Neuronal stem cell (in vitro differentiated cells): ENCODE data around the gene UNC5B.
A peak's percentile ranks its signal among the peaks of the same experiment; 100 is the strongest.

Experiments used
- DNase-seq: peaks from one replicate; pipeline ENCODE4 v3.0.0-alpha.2; 2013; ENCODE audit warnings: low spot score
- H2AFZ ChIP-seq: one replicate; pipeline ENCODE4 v1.6.1; 2013; ENCODE audit warnings: mild to moderate bottlenecking, low read length, inconsistent platforms
- H2AK5ac ChIP-seq: 2 replicates; pipeline ENCODE4 v1.6.1; 2013; ENCODE audit warnings: low read depth, mild to moderate bottlenecking, inconsistent platforms, low read length, moderate library complexity, mixed read lengths
- H2BK120ac ChIP-seq: 2 replicates; pipeline ENCODE4 v1.6.1; 2013; ENCODE audit warnings: low read depth, mild to moderate bottlenecking, inconsistent platforms, low read length, moderate library complexity, mixed read lengths
- H2BK12ac ChIP-seq: one replicate; pipeline ENCODE4 v1.6.1; 2013; ENCODE audit warnings: low read length, inconsistent platforms
- H2BK15ac ChIP-seq: 2 replicates; pipeline ENCODE4 v1.6.1; 2013; ENCODE audit warnings: mild to moderate bottlenecking, low read length, inconsistent platforms, mixed read lengths
- H2BK5ac ChIP-seq: one replicate; pipeline ENCODE4 v1.6.1; 2013; ENCODE audit warnings: inconsistent platforms, mild to moderate bottlenecking, low read length, moderate library complexity
- H3K14ac ChIP-seq: one replicate; pipeline ENCODE4 v1.6.1; 2013; ENCODE audit warnings: low read length, inconsistent platforms
- H3K18ac ChIP-seq: 2 replicates; pipeline ENCODE4 v1.6.1; 2013; ENCODE audit warnings: low read length, inconsistent platforms
- H3K23ac ChIP-seq: 2 replicates; pipeline ENCODE4 v1.6.1; 2013; ENCODE audit warnings: low read depth, mild to moderate bottlenecking, mixed read lengths, low read length, inconsistent platforms; ENCODE audit not compliant: poor library complexity
- H3K27ac ChIP-seq: replicated peaks from 3 replicates; pipeline ENCODE4 v1.5.1; 2013; ENCODE audit warnings: low read length, inconsistent platforms
- H3K27me3 ChIP-seq, 3 experiments: 2 replicates each; pipeline ENCODE4 v1.6.1; 2013; ENCODE audit warnings: low read length in 3 of 3, mild to moderate bottlenecking in 2 of 3, inconsistent platforms in 1 of 3, low read depth in 1 of 3, mixed read lengths in 1 of 3, moderate library complexity in 1 of 3; ENCODE audit not compliant: control insufficient read depth in 3 of 3, insufficient read depth in 3 of 3
- H3K36me3 ChIP-seq, 2 donors: replicated peaks in 1 of 2; 2 replicates each; pipeline ENCODE4 v1.6.1; 2013; ENCODE audit warnings: low read length in 2 of 2; ENCODE audit not compliant: control insufficient read depth in 2 of 2, insufficient read depth in 2 of 2
- H3K4ac ChIP-seq: 2 replicates; pipeline ENCODE4 v1.6.1; 2013; ENCODE audit warnings: inconsistent platforms, mild to moderate bottlenecking, low read length, moderate library complexity
- H3K4me1 ChIP-seq, 2 donors: 1 replicate in 1 of 2; 2 replicates in 1 of 2; pipeline ENCODE4 v1.6.1; 2013; ENCODE audit warnings: low read length in 2 of 2, low read depth in 1 of 2; ENCODE audit not compliant: control insufficient read depth in 2 of 2, insufficient read depth in 1 of 2
- H3K4me2 ChIP-seq: one replicate; pipeline ENCODE4 v1.6.1; 2013; ENCODE audit warnings: mild to moderate bottlenecking, low read length, inconsistent platforms; ENCODE audit not compliant: insufficient read depth, poor library complexity, severe bottlenecking
- H3K4me3 ChIP-seq, 2 donors: 2 replicates each; pipeline ENCODE4 v1.5.1; 2013; ENCODE audit warnings: low read length in 2 of 2, mild to moderate bottlenecking in 2 of 2, inconsistent platforms in 1 of 2, moderate library complexity in 1 of 2
- H3K79me1 ChIP-seq: one replicate; pipeline ENCODE4 v1.6.1; 2013; ENCODE audit warnings: low read depth, mild to moderate bottlenecking, inconsistent platforms, low read length, moderate library complexity
- H3K9ac ChIP-seq: one replicate; pipeline ENCODE4 v1.6.1; 2013; ENCODE audit warnings: mild to moderate bottlenecking, low read depth, low read length, inconsistent platforms; ENCODE audit not compliant: poor library complexity
- H3K9me3 ChIP-seq, 2 donors: replicated peaks in 1 of 2; 2 replicates each; pipeline versions ENCODE3 to v1.6.1; 2013; ENCODE audit warnings: low read length in 2 of 2, mild to moderate bottlenecking in 2 of 2, inconsistent platforms in 1 of 2, low read depth in 1 of 2, mixed read lengths in 1 of 2, moderate library complexity in 1 of 2; ENCODE audit not compliant: control insufficient read depth in 2 of 2, insufficient read depth in 1 of 2
- H4K8ac ChIP-seq: one replicate; pipeline ENCODE4 v1.6.1; 2013; ENCODE audit warnings: low read depth, mild to moderate bottlenecking, inconsistent platforms, low read length, moderate library complexity
- H4K91ac ChIP-seq: one replicate; pipeline ENCODE4 v1.6.1; 2013; ENCODE audit warnings: low read length, low read depth, mild to moderate bottlenecking, inconsistent platforms; ENCODE audit not compliant: poor library complexity
- WGBS, 2 donors: extraction: QIAGEN DNeasy Blood & Tissue Kit; methylation state at CpG; one replicate each; pipeline ENCODE4 v1.1.7; 2013; ENCODE audit warnings: missing lambda C conversion rate in 2 of 2, mixed read lengths in 1 of 2; ENCODE audit not compliant: insufficient read length in 2 of 2, insufficient replicate concordance in 1 of 2; ENCODE audit errors: extremely low coverage in 2 of 2; 5-methylcytosine and 5-hydroxymethylcytosine counted together

UNC5B gene

GRCh38 chr10:71247414-71247705 lies 35.0 kb downstream of the UNC5B start:
- H3K27ac ChIP-seq, result no peak overlapping the region

DNA sequence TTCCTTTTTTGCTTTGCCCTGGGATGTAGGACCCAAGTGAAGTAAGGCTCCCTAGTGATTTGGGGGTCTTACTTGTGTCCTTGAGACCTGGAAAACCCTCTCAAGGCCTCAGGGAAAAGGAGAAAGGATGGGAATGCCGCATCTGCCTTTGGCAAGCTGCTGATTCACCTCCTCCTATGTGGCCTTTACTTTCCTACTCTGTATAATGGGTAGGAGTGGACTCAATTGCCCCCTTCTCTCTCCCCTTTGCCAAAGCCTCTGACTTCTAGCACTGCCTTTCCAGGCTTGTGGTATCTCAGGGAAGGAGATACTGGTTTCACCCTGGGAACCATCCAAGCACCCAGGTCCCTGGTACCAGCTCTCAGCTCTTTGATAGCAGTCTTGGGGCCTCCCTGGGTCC lies 35.4 kb downstream of the UNC5B start:
- Histone ChIP-seq H3K14ac (no peak overlapping the region), H3K9me3 (no peaks in the 10 kb centered on the region), H3K27me3 (peaks cover 0 to 11% (median 0%) of the 10 kb centered on the region in 3 experiments), H3K9ac (no peak overlapping the region), H3K4me2 (no peak overlapping the region), H2BK15ac (no peak overlapping the region), H2BK120ac (no peak overlapping the region), H2AK5ac (peak overlapping the region; percentile 85), H3K18ac (no peak overlapping the region), H2BK12ac (no peak overlapping the region), H3K4me3 (no peak overlapping the region), H4K91ac (no peak overlapping the region), H2AFZ (no peak overlapping the region), H2BK5ac (no peak overlapping the region), H3K27ac (no peak overlapping the region), H3K79me1 (no peaks in the 10 kb centered on the region), H3K4ac (no peak overlapping the region), H3K23ac (no peak overlapping the region), H3K36me3 (no peaks in the 10 kb centered on the region), H4K8ac (no peak overlapping the region), H3K4me1 (peaks cover 3 to 19% of the 10 kb centered on the region in 2 donors)
- WGBS, 2 donors, result no CpG with 5 or more reads among the region's 1 CpG
- DNase-seq, result no peak

More at GRCh38 chr10:71247414-71247705, 35.0 kb downstream of the UNC5B start:
- Histone ChIP-seq H3K9ac (no peak overlapping the region), H3K4me2 (no peak overlapping the region), H3K4me1 (peaks cover 3 to 19% of the 10 kb centered on the region in 2 donors), H3K4me3 (no peak overlapping the region), H2AFZ (no peak overlapping the region), H3K23ac (no peak overlapping the region), H2BK12ac (peak overlapping the region; percentile 84), H4K8ac (no peak overlapping the region), H3K4ac (no peak overlapping the region), H3K27me3 (peaks cover 0 to 9% (median 0%) of the 10 kb centered on the region in 3 experiments), H2BK120ac (no peak overlapping the region), H3K9me3 (no peaks in the 10 kb centered on the region), H2BK15ac (peak overlapping the region; percentile 86), H4K91ac (peak overlapping the region; percentile 57), H3K79me1 (no peaks in the 10 kb centered on the region), H3K14ac (no peak overlapping the region), H2AK5ac (peak overlapping the region; percentile 85), H3K18ac (peak overlapping the region; percentile 85), H2BK5ac (no peak overlapping the region), H3K36me3 (no peaks in the 10 kb centered on the region)
- DNase-seq, result no peak
- no CpG with 5 or more reads among the region's 4 CpGs for WGBS, 2 donors

- no peaks in the 10 kb centered on the region for H3K79me1 ChIP-seq
- H3K14ac ChIP-seq, result no peak overlapping the region
- H3K9me3 ChIP-seq, result no peaks in the 10 kb centered on the region
- H2AFZ ChIP-seq, result no peak overlapping the region
- H3K4me2 ChIP-seq, result no peak overlapping the region
- no peak overlapping the region for H2BK12ac ChIP-seq
- no peak overlapping the region for H3K4ac ChIP-seq
- no peak overlapping the region for H2BK5ac ChIP-seq
- H3K27me3 ChIP-seq, result peaks cover 0 to 13% (median 0%) of the 10 kb centered on the region in 3 experiments
- H2BK15ac ChIP-seq, result no peak overlapping the region
- H2BK120ac ChIP-seq, result no peak overlapping the region
- peaks cover 3 to 20% of the 10 kb centered on the region in 2 donors for H3K4me1 ChIP-seq
- H3K18ac ChIP-seq, result peak overlapping the region; percentile 11
- H3K36me3 ChIP-seq, result no peaks in the 10 kb centered on the region
- H4K8ac ChIP-seq, result no peak overlapping the region
- H3K4me3 ChIP-seq, result no peak overlapping the region
- no CpG with 5 or more reads among the region's 6 CpGs for WGBS, 2 donors
- no peak overlapping the region for H3K9ac ChIP-seq
- no peak overlapping the region for H3K27ac ChIP-seq
- no peak overlapping the region for H2AK5ac ChIP-seq
- H4K91ac ChIP-seq, result no peak overlapping the region
- no peak for DNase-seq
- H3K23ac ChIP-seq, result no peak overlapping the region
Measured at GRCh38 chr10:71248210-71248609, 35.8 kb downstream of the UNC5B start.

GRCh38 chr10:71249996-71250395 lies 37.6 kb downstream of the UNC5B start:
- Histone ChIP-seq H2BK15ac (no peak overlapping the region), H3K9me3 (no peaks in the 10 kb centered on the region), H3K18ac (peak overlapping the region; percentile 25), H3K79me1 (no peaks in the 10 kb centered on the region), H3K4me3 (no peak overlapping the region), H3K4me2 (no peak overlapping the region), H4K91ac (no peak overlapping the region), H2BK12ac (no peak overlapping the region), H3K4ac (no peak overlapping the region), H3K36me3 (no peaks in the 10 kb centered on the region), H4K8ac (no peak overlapping the region), H3K4me1 (peaks cover 2 to 28% of the 10 kb centered on the region in 2 donors), H3K14ac (no peak overlapping the region), H2BK5ac (no peak overlapping the region), H3K23ac (no peak overlapping the region), H2BK120ac (no peak overlapping the region), H3K27ac (no peak overlapping the region), H2AFZ (no peak overlapping the region), H2AK5ac (no peak overlapping the region), H3K9ac (no peak overlapping the region), H3K27me3 (peaks cover 0 to 13% (median 0%) of the 10 kb centered on the region in 3 experiments)
- no CpG with 5 or more reads among the region's 7 CpGs for WGBS, 2 donors
- no peak for DNase-seq
